ENCODE data around the gene SEMA3F.

DNA sequence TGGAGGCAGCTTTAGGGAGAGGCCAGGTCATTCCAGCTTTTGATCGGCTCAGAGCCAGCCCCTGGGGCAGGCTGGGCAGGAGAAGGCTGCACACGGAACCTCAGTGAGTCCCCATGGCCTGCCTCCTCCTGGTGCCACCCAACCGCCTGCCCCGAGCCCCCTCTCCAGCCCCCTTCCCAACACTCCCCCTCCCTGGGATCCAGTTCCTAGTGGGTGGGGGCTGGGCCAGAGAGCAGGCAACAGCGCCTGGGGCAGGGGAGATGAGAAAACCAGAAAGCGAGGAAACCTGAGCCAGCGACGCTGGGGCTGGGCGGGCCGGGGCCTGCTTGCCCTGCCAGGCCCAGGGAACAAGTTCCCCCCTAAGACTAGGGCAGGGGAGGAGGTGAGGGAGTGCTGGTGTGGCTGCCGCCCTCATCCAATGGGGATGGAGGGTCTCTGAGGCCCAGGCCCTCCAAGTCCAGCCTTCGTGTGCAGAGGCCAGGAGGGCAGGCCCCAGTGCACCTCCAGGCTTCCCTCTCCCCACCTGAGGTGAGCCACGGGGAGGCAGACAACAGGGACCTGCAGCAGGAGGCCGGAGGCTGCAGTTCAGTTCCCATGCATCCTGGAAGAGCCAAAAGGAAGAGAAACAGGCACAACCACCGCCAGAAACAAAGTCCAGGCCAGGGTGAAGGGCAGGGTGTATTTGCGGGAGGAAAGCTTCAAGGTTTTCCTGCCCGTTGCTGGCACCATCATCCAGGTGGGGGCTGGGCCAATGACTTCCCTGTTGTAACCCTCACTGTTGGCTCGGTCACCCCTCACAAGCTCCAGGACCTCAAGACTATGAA, 4.0 kb upstream of the SEMA3F start:
- TF ChIP-seq, protein P1, sequence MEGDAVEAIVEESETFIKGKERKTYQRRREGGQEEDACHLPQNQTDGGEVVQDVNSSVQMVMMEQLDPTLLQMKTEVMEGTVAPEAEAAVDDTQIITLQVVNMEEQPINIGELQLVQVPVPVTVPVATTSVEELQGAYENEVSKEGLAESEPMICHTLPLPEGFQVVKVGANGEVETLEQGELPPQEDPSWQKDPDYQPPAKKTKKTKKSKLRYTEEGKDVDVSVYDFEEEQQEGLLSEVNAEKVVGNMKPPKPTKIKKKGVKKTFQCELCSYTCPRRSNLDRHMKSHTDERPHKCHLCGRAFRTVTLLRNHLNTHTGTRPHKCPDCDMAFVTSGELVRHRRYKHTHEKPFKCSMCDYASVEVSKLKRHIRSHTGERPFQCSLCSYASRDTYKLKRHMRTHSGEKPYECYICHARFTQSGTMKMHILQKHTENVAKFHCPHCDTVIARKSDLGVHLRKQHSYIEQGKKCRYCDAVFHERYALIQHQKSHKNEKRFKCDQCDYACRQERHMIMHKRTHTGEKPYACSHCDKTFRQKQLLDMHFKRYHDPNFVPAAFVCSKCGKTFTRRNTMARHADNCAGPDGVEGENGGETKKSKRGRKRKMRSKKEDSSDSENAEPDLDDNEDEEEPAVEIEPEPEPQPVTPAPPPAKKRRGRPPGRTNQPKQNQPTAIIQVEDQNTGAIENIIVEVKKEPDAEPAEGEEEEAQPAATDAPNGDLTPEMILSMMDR (IDR thresholded peaks at IDR 0.05; ENCODE audit: low read depth, low read length) = no peak
- no peak for TF ChIP-seq EZH2phosphoT487 (IDR thresholded peaks at IDR 0.05; ENCODE audit: low read depth)
